Upper lobe of left lung (tissue), 4 donors: Measurements from ENCODE around the gene KNSTRN.

Experiments used
- CTCF ChIP-seq, 6 experiments: fragments of 450-650 bp in 4 of 6; fragments of 200-600 bp in 2 of 6; sonication (generic) in 2 of 6; IDR thresholded peaks; one replicate each; pipeline ENCODE4 v1.5.1; 2016 to 2019; ENCODE audit warnings: antibody characterized with exemption in 6 of 6
- EP300 ChIP-seq, 4 donors: sonication (generic); formaldehyde crosslinking; IDR thresholded peaks; one replicate each; pipeline ENCODE4 v1.5.1; 2017; ENCODE audit warnings: antibody characterized with exemption in 4 of 4, control low read depth in 2 of 4
- POLR2AphosphoS5 ChIP-seq, 2 donors: sonication (generic); formaldehyde crosslinking; IDR thresholded peaks; one replicate each; pipeline ENCODE4 v1.5.1; 2017; ENCODE audit warnings: antibody characterized with exemption in 2 of 2

GRCh38 chr15:40348474-40348870 lies 34.0 kb upstream of the KNSTRN start:
- no peak for TF ChIP-seq CTCF (IDR thresholded peaks at IDR 0.05)
- TF ChIP-seq EP300 (IDR thresholded peaks at IDR 0.05) = no peak
- TF ChIP-seq POLR2AphosphoS5 (IDR thresholded peaks at IDR 0.05) = no peak
